SU-DHL-6 (cell line): ENCODE measurements around the gene THSD7B.

Source experiments
- H2AFZ ChIP-seq: fragments of 200-600 bp; sonication (generic); 2 replicates; pipeline ENCODE4 v1.6.1; 2014; ENCODE audit warnings: low read depth, mild to moderate bottlenecking, moderate library complexity, mixed read lengths, antibody characterized with exemption, low read length; ENCODE audit not compliant: severe bottlenecking
- H3F3A ChIP-seq: fragments of 200-600 bp; shearing (Covaris generic); 2 replicates; pipeline ENCODE4 v1.6.0; 2016; ENCODE audit warnings: antibody characterized with exemption, mild to moderate bottlenecking; ENCODE audit not compliant: insufficient read depth
- H3K27ac ChIP-seq: fragments of 200-600 bp; sonication (generic); 2 replicates; pipeline ENCODE4 v1.5.1; 2016; ENCODE audit warnings: low read depth, mild to moderate bottlenecking, low read length, moderate library complexity, mixed read lengths
- H3K27me3 ChIP-seq: fragments of 200-600 bp; sonication (generic), shearing (Covaris generic); 2 replicates; pipeline ENCODE4 v1.6.0; 2014; ENCODE audit warnings: mild to moderate bottlenecking, low read length
- H3K36me3 ChIP-seq: fragments of 200-600 bp; sonication (generic); 2 replicates; pipeline ENCODE4 v1.6.1; 2014; ENCODE audit warnings: mild to moderate bottlenecking, low read length, mixed read lengths
- H3K4me2 ChIP-seq: fragments of 300-600, 200-600 bp; shearing (Covaris generic), sonication (generic); 2 replicates; pipeline ENCODE4 v1.6.0; 2014; ENCODE audit warnings: low read length, low read depth, mild to moderate bottlenecking; ENCODE audit not compliant: poor library complexity, severe bottlenecking
- H3K4me3 ChIP-seq: fragments of 200-600 bp; sonication (generic); 2 replicates; pipeline ENCODE4 v1.5.1; 2014; ENCODE audit warnings: antibody characterized with exemption, low read length, mild to moderate bottlenecking, mixed read lengths; ENCODE audit not compliant: insufficient read depth, poor library complexity, severe bottlenecking
- H3K79me2 ChIP-seq: fragments of 200-600 bp; sonication (generic); 2 replicates; pipeline ENCODE4 v1.6.1; 2014; ENCODE audit warnings: mild to moderate bottlenecking, low read length, moderate library complexity; ENCODE audit not compliant: insufficient read depth
- H3K9ac ChIP-seq: fragments of 200-600 bp; sonication (generic); 2 replicates; pipeline ENCODE4 v1.7.0; 2014; ENCODE audit warnings: mild to moderate bottlenecking, low read length
- H3K9me2 ChIP-seq: fragments of 200-600 bp; sonication (generic); replicated peaks from 2 replicates; pipeline ENCODE4 v1.6.1; 2014; ENCODE audit warnings: low read length; ENCODE audit not compliant: insufficient read depth
- H3K9me3 ChIP-seq: fragments of 200-600 bp; sonication (generic); 2 replicates; pipeline ENCODE4 v1.6.1; 2014; ENCODE audit warnings: low read length, mixed read lengths; ENCODE audit not compliant: insufficient read depth
- H4K20me1 ChIP-seq: fragments of 200-600 bp; sonication (generic); 2 replicates; pipeline ENCODE4 v1.6.1; 2014; ENCODE audit warnings: low read depth, mild to moderate bottlenecking, antibody characterized with exemption, low read length, moderate library complexity, mixed read lengths
- EZH2phosphoT487 ChIP-seq: fragments of 200-600 bp; sonication (generic), shearing (Covaris generic); conservative IDR thresholded peaks from 2 replicates; pipeline ENCODE4 v1.6.1; 2018; ENCODE audit warnings: mild to moderate bottlenecking, antibody characterized with exemption, low read length, moderate library complexity, mixed read lengths
- TF ChIP-seq, protein P1 (sequence below): fragments of 200-600 bp; sonication (generic); IDR thresholded peaks from one replicate; pipeline ENCODE4 v1.5.1; 2017; ENCODE audit warnings: antibody characterized with exemption, mild to moderate bottlenecking, low read length, moderate library complexity; ENCODE audit not compliant: insufficient read depth, poor library complexity, severe bottlenecking

THSD7B gene

DNA sequence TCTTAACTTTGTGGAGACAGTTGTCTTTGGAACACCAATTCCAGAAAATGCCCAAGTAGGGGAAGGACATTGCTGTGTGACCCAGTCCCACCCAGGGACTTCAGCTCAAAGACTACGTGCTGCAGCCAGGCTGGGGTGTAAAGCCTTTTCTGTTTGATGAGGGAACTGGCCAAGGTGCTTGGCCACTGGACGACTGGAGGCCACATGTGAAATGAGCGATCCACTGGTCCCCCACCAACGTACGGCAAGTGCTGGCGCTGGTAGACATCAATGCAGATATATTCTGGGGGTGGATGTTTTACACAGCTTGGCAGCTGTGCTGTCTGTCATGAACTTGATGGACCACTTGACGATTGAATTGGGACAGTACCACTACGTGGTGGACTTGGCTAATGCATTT is 616.4 kb downstream of the THSD7B start:
- TF ChIP-seq, protein P1, sequence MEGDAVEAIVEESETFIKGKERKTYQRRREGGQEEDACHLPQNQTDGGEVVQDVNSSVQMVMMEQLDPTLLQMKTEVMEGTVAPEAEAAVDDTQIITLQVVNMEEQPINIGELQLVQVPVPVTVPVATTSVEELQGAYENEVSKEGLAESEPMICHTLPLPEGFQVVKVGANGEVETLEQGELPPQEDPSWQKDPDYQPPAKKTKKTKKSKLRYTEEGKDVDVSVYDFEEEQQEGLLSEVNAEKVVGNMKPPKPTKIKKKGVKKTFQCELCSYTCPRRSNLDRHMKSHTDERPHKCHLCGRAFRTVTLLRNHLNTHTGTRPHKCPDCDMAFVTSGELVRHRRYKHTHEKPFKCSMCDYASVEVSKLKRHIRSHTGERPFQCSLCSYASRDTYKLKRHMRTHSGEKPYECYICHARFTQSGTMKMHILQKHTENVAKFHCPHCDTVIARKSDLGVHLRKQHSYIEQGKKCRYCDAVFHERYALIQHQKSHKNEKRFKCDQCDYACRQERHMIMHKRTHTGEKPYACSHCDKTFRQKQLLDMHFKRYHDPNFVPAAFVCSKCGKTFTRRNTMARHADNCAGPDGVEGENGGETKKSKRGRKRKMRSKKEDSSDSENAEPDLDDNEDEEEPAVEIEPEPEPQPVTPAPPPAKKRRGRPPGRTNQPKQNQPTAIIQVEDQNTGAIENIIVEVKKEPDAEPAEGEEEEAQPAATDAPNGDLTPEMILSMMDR, result no peak
- TF ChIP-seq EZH2phosphoT487, result no peak
- no peaks in the 10 kb centered on the region for H3K79me2 ChIP-seq

DNA sequence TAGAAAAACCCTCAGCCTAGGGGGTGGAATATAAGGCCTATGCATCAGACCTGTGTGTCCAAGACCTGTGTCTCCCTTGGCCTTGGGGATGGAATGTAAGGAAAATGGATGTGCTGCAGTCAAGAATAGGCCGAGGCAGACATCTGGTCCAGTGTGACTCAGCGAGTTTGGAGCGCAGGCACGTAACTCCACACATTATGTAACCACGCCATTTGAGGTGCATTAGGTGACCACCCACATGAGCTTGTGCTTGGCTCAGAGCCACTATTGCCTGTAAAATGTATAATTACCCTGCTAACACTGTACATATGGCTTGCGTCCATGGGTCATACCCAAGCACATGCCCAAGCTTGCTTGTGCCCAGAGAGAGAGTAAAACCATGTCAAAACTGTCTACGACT is 618.0 kb downstream of the THSD7B start:
- no peak overlapping the region for H3K4me3 ChIP-seq
- TF ChIP-seq EZH2phosphoT487, result no peak
- TF ChIP-seq, protein P1, result no peak
- no peak overlapping the region for H3K4me2 ChIP-seq
- no peaks in the 10 kb centered on the region for H4K20me1 ChIP-seq
- H3K9me3 ChIP-seq, result peaks cover 17% of the 10 kb centered on the region; the same call in 1 of the 2 replicates
- no peaks in the 10 kb centered on the region for H3K79me2 ChIP-seq
- no peaks in the 10 kb centered on the region; the same call in 1 of the 2 replicates for H3K9me2 ChIP-seq
- H3K27ac ChIP-seq, result no peak overlapping the region
- no peaks in the 10 kb centered on the region for H3F3A ChIP-seq
- H2AFZ ChIP-seq, result no peak overlapping the region
- no peak overlapping the region for H3K9ac ChIP-seq
- no peaks in the 10 kb centered on the region for H3K36me3 ChIP-seq
- H3K27me3 ChIP-seq, result no peaks in the 10 kb centered on the region

More for the DNA sequence above, 616.4 kb downstream of the THSD7B start:
- Histone ChIP-seq H3F3A (no peaks in the 10 kb centered on the region), H3K4me2 (no peak overlapping the region), H3K36me3 (no peaks in the 10 kb centered on the region), H3K9me3 (peaks cover 17% of the 10 kb centered on the region; the same call in 1 of the 2 replicates), H3K27me3 (no peaks in the 10 kb centered on the region), H3K27ac (no peak overlapping the region), H4K20me1 (no peaks in the 10 kb centered on the region), H3K4me3 (no peak overlapping the region), H3K9me2 (no peaks in the 10 kb centered on the region; the same call in 1 of the 2 replicates), H3K9ac (no peak overlapping the region), H2AFZ (no peak overlapping the region)

DNA sequence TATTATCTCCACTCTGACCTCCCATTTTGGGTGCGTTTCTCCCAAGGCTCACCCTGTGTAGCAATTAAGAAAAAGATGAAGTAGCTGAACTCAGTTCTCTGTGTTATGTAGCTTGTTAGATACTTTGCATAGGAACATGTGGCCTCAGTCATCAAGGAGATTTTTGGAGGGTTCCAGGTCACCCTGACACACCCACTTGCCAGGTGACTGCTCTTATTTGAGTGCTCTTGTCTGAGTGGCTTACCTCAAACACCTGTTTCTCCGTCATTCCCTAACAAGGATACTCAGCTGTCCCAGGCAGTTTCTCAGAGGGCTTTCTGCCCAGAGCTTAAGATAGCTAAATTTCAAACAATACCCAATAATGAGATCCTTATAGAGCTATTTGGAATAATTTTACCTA is 621.7 kb downstream of the THSD7B start:
- Histone ChIP-seq H3K27me3 (no peaks in the 10 kb centered on the region), H3K9me2 (no peaks in the 10 kb centered on the region; the same call in 1 of the 2 replicates), H4K20me1 (no peaks in the 10 kb centered on the region), H3K79me2 (no peaks in the 10 kb centered on the region), H3K9ac (no peak overlapping the region), H3F3A (no peaks in the 10 kb centered on the region), H3K9me3 (peaks cover 17% of the 10 kb centered on the region; the same call in 1 of the 2 replicates), H2AFZ (no peak overlapping the region), H3K36me3 (no peaks in the 10 kb centered on the region), H3K4me2 (no peak overlapping the region), H3K4me3 (no peak overlapping the region), H3K27ac (no peak overlapping the region)
- TF ChIP-seq, protein P1, result no peak
- TF ChIP-seq EZH2phosphoT487, result no peak
